GM11168 (cell line): ENCODE measurements around the gene ZSCAN2.

Experiments
- in situ Hi-C: fragments of 300-500 bp; cut with MboI; formaldehyde crosslinking; loops from one replicate; pipeline ENCODE4 v1.12.0; 2022; ENCODE audit warnings: low sequenced_read_pairs; ENCODE audit not compliant: unreplicated experiment

The ZSCAN2 gene

GRCh38 chr15:84597296-84597695 lies 3.5 kb upstream of the ZSCAN2 start:
- in situ Hi-C loops, result loop anchor here (10.0 kb wide), 1 partner anchor 328 kb away; no protein-coding TSS in a partner anchor

GRCh38 chr15:84598250-84598649 lies 2.6 kb upstream of the ZSCAN2 start:
- in situ Hi-C loops, result loop anchor here (10.0 kb wide), 1 partner anchor 327 kb away; no protein-coding TSS in a partner anchor

- in situ Hi-C loops, result loop anchor here (10.0 kb wide), 1 partner anchor 326 kb away; no protein-coding TSS in a partner anchor
Observed at GRCh38 chr15:84598993-84599392, 1.8 kb upstream of the ZSCAN2 start.

GRCh38 chr15:84599906-84600305 lies 903 bp upstream of the ZSCAN2 start:
- in situ Hi-C loops, result loop anchor here (10.0 kb wide), 1 partner anchor 325 kb away; no protein-coding TSS in a partner anchor

GRCh38 chr15:84600331-84600686 lies 500 bp upstream of the ZSCAN2 start:
- in situ Hi-C loops, result no loop called here

- in situ Hi-C loops, result no loop called here
Observed at GRCh38 chr15:84601555-84601838, 688 bp downstream of the ZSCAN2 start.

GRCh38 chr15:84603630-84604379 lies 3.0 kb downstream of the ZSCAN2 start:
- in situ Hi-C loops, result no loop called here

- in situ Hi-C loops, result no loop called here
Observed at GRCh38 chr15:84604826-84605553, 4.2 kb downstream of the ZSCAN2 start.

GRCh38 chr15:84605554-84605882 lies 4.7 kb downstream of the ZSCAN2 start:
- in situ Hi-C loops, result no loop called here

GRCh38 chr15:84606653-84607120 lies 5.9 kb downstream of the ZSCAN2 start:
- in situ Hi-C loops, result no loop called here

GRCh38 chr15:84608707-84609284 lies 8.0 kb downstream of the ZSCAN2 start:
- in situ Hi-C loops, result no loop called here

GRCh38 chr15:84609818-84610525 lies 9.2 kb downstream of the ZSCAN2 start:
- in situ Hi-C loops, result no loop called here

- in situ Hi-C loops, result no loop called here
Observed at GRCh38 chr15:84611631-84612030, 10.8 kb downstream of the ZSCAN2 start.

GRCh38 chr15:84616235-84616634 lies 15.4 kb downstream of the ZSCAN2 start:
- in situ Hi-C loops, result no loop called here

GRCh38 chr15:84620626-84621025 lies 19.8 kb downstream of the ZSCAN2 start:
- in situ Hi-C loops, result no loop called here

- in situ Hi-C loops, result no loop called here
Observed at GRCh38 chr15:84621358-84621979, 20.7 kb downstream of the ZSCAN2 start.

- in situ Hi-C loops, result no loop called here
Observed at GRCh38 chr15:84624359-84624758, 23.6 kb downstream of the ZSCAN2 start.

GRCh38 chr15:84625123-84625522 lies 24.3 kb downstream of the ZSCAN2 start:
- in situ Hi-C loops, result no loop called here

- in situ Hi-C loops, result no loop called here
Observed at GRCh38 chr15:84629033-84629432, 28.2 kb downstream of the ZSCAN2 start.

- in situ Hi-C loops, result no loop called here
Observed at GRCh38 chr15:84631706-84632272, 31.0 kb downstream of the ZSCAN2 start.
